Activated CD8-positive, alpha-beta memory T cell treated with anti-CD3 and anti-CD28 coated beads for 48 hours (primary cell): Measurements from ENCODE around the gene TTPAL.

Experiments
- DNase-seq, 3 experiments: peaks; one replicate each; pipeline ENCODE4 v3.0.0-alpha.2; 2020; ENCODE audit warnings: low read depth in 2 of 3, low spot score in 2 of 3

TTPAL gene

DNA sequence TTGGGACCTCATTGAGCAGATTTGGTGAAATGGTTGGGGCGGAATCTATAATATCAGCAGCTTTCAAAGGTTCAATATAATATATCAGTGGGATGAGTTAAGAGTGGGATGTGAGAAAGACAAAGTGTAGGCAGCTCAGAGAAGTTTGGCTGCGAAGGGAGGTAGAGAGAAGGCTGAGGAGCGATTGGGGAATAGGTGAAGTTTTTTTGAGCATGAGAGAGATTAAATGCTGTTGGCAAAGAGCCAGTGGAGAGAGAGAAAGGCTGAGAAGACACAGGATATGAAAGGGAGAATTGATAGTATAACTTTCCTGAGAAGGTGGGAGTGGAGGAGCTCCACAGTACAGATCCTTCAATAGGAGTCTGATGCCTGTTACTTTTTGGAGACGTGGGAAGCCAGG lies 58.3 kb downstream of the TTPAL start:
- no peak for DNase-seq

DNA sequence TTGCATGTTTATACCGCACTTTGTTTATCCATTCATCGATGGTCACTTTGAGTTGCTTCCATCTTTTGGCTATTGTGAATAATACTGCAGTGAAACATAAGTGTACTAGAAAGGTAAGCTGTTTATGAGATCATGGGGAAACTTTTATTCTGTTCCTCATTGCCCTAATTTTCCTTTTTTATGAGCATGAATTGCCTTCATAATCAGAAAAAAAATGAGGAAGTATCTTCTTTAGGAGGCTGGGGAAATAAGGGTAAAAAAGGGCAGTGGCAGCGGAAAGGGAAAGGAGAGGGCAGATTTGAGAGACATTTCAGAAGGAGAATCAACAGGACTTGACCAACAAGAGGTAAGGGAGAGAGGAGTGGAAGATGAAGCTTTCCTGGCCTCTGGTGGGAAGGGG lies 60.5 kb downstream of the TTPAL start:
- no peak for DNase-seq

DNA sequence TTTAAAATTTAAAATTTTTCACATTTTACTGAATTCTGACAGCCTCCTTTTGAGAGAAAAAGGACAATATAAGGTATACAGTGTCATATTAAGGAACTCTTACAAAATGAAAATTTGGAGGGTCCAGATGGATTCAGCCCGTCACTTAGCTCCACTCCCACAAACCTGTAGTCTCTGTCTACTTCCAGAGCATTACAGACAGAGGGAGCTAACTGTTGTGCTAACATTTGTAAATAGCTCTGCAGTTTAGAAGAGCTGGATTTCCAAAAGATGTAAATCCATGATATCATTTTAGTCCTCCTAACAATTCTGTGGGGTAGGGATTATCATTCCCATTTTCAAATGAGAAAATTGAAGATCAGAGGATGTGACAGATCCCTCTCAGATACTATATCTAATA lies 62.3 kb downstream of the TTPAL start:
- DNase-seq = no peak

DNA sequence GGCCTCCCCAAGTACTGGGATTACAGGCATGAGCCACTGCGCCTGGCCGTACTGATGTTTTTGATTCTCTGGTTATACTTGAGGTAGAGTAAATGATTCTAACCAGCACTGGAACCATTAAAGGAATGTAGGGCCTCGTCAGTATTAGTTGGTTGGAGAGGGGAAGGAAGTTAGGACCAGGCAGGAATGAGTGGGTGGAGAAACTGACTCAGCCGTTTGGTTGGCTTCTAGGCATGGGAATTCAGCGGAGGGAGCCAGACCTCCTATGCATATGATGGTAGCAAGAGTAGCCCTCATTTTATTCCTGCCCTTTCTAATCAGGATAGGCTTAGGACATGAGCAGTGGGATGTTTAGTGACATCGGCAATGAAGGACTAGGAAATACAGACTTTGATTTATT lies 65.2 kb downstream of the TTPAL start:
- DNase-seq = no peak

DNA sequence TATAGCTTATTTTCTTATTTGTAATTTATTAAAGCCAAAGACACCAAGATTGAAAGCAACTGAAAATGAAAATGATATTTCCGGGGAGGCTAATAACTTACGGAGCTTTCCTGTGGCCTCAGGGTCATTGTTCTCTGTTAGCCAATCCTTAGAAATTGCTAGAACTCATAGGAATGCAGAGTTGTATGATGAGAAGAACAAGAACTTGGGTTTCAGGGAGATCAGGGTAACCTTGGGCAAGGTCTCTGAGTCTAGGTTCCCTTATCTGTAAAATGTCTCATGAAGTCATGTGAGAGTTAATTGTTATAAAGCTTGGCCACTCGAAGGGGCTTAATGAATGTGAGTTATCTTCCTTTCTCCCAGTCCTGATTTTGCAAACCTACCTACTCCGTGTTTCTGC lies 66.3 kb downstream of the TTPAL start:
- DNase-seq = no peak

DNA sequence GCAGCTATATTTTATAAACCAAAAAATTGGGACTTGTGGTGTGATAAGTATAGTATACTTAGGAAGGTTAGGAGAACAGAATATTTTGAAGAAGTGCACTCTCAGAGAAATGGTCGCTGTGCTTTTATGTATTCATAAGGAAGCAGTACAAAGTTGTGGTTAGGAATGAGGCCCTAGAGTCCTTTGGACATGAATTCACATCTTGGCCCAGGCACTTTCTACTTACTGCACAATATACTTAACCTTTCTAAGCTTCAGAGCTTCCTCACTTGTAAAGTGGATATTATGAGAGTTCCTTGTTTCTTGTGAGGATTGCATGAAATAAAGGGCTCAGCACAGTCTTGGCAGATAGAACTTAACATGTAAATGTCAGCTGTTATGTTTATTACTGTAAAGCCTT lies 67.2 kb downstream of the TTPAL start:
- no peak for DNase-seq

DNA sequence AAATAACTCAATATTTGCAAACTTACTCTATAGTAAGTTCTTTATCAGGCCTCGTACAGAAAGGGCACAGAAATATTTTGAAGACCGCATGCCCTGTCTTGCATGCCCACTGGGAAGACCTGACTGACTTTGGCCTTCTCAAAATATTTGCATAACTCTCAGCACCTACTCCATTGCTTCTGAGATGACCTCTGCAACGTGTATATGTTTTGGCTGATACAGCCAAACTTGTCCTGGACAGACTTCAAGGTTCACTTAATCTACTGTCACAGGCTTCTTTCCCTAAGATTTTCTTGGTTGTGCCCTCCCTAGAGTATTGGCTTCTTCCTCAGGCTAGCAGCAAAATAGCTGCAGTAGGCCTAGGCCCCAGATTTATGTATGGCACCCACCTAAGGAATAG lies 67.7 kb downstream of the TTPAL start:
- no peak for DNase-seq
